ENCODE data around the gene OPN4. TPM values are rescaled to one million over a fixed set of nuclear protein-coding genes. Genes with fewer than 3 reads are reported as not detected.

Gene OPN4
- total and polyA plus RNA-seq, 2 of the 13 experiments (the other 11 are each of a cell fraction or from before 2014, with no cell fraction given): not detected

- no peak for TF ChIP-seq DBP (CRISPR knock-in tag; IDR thresholded peaks at IDR 0.05; ENCODE audit: not compliant biosample characterization)
These were observed 10.9 kb downstream of the OPN4 start (continued) for GRCh38 chr10:86665218-86665607.

- CTCF ChIA-PET (ENCODE audit: low intra/inter-chr PET ratio, low total read pairs): no interaction called here
- no peak overlapping the region for H3K4me3 ChIP-seq (replicated peaks in 1 of 3; ENCODE audit: insufficient read depth in 1 of 3, low read depth in 2 of 3, low read length in 3 of 3)
- no TSS peak for BruUV-seq (replicated peaks)
- FAIRE-seq (no peak), ATAC-seq (no peak), DNase-seq (ENCODE audit: low spot score) (no peak)
- 24% methylated on average over 11 of the region's 12 CpGs for WGBS (ENCODE audit: low lambda C conversion rate)
- no peak overlapping the region for H2AFZ ChIP-seq (ENCODE audit: low read length)
- no peaks in the 10 kb centered on the region for H3K79me2 ChIP-seq (ENCODE audit: insufficient read depth, low read length)
- POLR2A ChIA-PET: no interaction called here
- TF ChIP-seq ZNF547 (CRISPR knock-in tag; IDR thresholded peaks at IDR 0.05) (no peak), SP4 (CRISPR knock-in tag; IDR thresholded peaks at IDR 0.05) (no peak), ZNF136 (CRISPR knock-in tag; IDR thresholded peaks at IDR 0.05; ENCODE audit: low read depth) (no peak), SMYD3 (CRISPR knock-in tag; IDR thresholded peaks at IDR 0.05) (no peak), ATF4 (CRISPR knock-in tag; IDR thresholded peaks at IDR 0.05) (no peak), KLF6 (CRISPR knock-in tag; IDR thresholded peaks at IDR 0.05) (no peak), TEAD3 (CRISPR knock-in tag; optimal IDR thresholded peaks at IDR 0.05; ENCODE audit: borderline replicate concordance) (no peak), HOXA5 (CRISPR knock-in tag; IDR thresholded peaks at IDR 0.05) (no peak), ZNF619 (CRISPR knock-in tag; IDR thresholded peaks at IDR 0.05) (no peak), ZFP62 (CRISPR knock-in tag; IDR thresholded peaks at IDR 0.05) (no peak), ZFP82 (CRISPR knock-in tag; IDR thresholded peaks at IDR 0.05; ENCODE audit: borderline replicate concordance) (no peak), ELF4 (CRISPR knock-in tag; IDR thresholded peaks at IDR 0.05; ENCODE audit: borderline replicate concordance) (no peak), TEAD2 (CRISPR knock-in tag; IDR thresholded peaks at IDR 0.05) (no peak)
- in situ Hi-C loops (cut with HindIII; ENCODE audit: extremely low pct_ligation_motif_present, low pct_unique_long_range_greater_than_20kb): no loop called here
- H4K20me1 ChIP-seq (ENCODE audit: insufficient read depth, low read length): no peaks in the 10 kb centered on the region
- H3K27me3 ChIP-seq (ENCODE audit: control insufficient read depth in 1 of 2, insufficient read depth in 2 of 2, low read length in 2 of 2): peaks cover 18 to 78% of the 10 kb centered on the region in 2 experiments
- H3K27ac ChIP-seq (ENCODE audit: extremely low read length, insufficient read depth, low read length): no peak overlapping the region
- no peaks in the 10 kb centered on the region for H3K36me3 ChIP-seq (replicated peaks in 1 of 2; ENCODE audit: control insufficient read depth in 1 of 2, insufficient read depth in 2 of 2, low read length in 2 of 2)
- no peak overlapping the region for H3K4me2 ChIP-seq (ENCODE audit: low read depth, low read length)
- H3K9me3 ChIP-seq (ENCODE audit: low read length): no peaks in the 10 kb centered on the region
- intact Hi-C loops (cut with micrococcal nuclease; ENCODE audit: unreplicated experiment): no loop called here
- H3K9ac ChIP-seq (ENCODE audit: insufficient read depth, low read depth, low read length): no peak overlapping the region
- H3K4me1 ChIP-seq (ENCODE audit: insufficient read depth, low read length): no peaks in the 10 kb centered on the region
These were observed 11.5 kb downstream of the OPN4 start for GRCh38 chr10:86665868-86666267.
